GM12878 (cell line): Measurements from ENCODE around the gene TRANK1. TPM values are rescaled to one million over a fixed set of nuclear protein-coding genes. Genes with fewer than 3 reads are reported as not detected.
A peak's percentile ranks its signal among the peaks of the same experiment; 100 is the strongest.

Experiments
- ASH2L ChIP-seq: fragments of 300-600, 200-600 bp; sonication (generic); IDR thresholded peaks from 2 replicates; pipeline ENCODE4 v1.6.1; 2017; ENCODE audit warnings: low read depth, mild to moderate bottlenecking, borderline replicate concordance
- BRCA1 ChIP-seq: IDR thresholded peaks from 2 replicates; pipeline ENCODE4 v1.6.1; 2011; ENCODE audit warnings: low read depth, low read length, improper control_type of control experiment
- CBX3 ChIP-seq: fragments of 200-600 bp; sonication (generic); IDR thresholded peaks from 2 replicates; pipeline ENCODE4 v1.6.1; 2016; ENCODE audit warnings: low read depth, borderline replicate concordance
- CUX1 ChIP-seq: IDR thresholded peaks from 2 replicates; pipeline ENCODE4 v1.6.1; 2012; ENCODE audit warnings: improper control_type of control experiment, low read depth, low read length; ENCODE audit not compliant: insufficient replicate concordance
- EP300 ChIP-seq, 2 experiments: fragments of 150-350 bp in 1 of 2; IDR thresholded peaks; 2 replicates each; pipeline ENCODE4 v1.6.1; 2011 to 2012; ENCODE audit warnings: low read depth in 2 of 2, low read length in 2 of 2, borderline replicate concordance in 1 of 2, improper control_type of control experiment in 1 of 2, inconsistent platforms in 1 of 2; ENCODE audit not compliant: control insufficient read depth in 1 of 2
- ESRRA ChIP-seq: IDR thresholded peaks from 2 replicates; pipeline ENCODE4 v1.6.1; 2012; ENCODE audit warnings: mild to moderate bottlenecking, low read length, improper control_type of control experiment
- FOXM1 ChIP-seq: IDR thresholded peaks from 2 replicates; pipeline ENCODE4 v1.6.1; 2012; ENCODE audit warnings: low read depth, mild to moderate bottlenecking, inconsistent platforms, low read length, moderate library complexity
- GATAD2B ChIP-seq: fragments of 450-650 bp; conservative IDR thresholded peaks from 2 replicates; pipeline ENCODE4 v1.6.1; 2017; ENCODE audit warnings: low read depth, mild to moderate bottlenecking, moderate library complexity
- HCFC1 ChIP-seq: fragments of 150-350 bp; IDR thresholded peaks from 2 replicates; pipeline ENCODE4 v1.6.1; 2014; ENCODE audit warnings: low read length
- KLF5 ChIP-seq: fragments of 450-650 bp; IDR thresholded peaks from 2 replicates; pipeline ENCODE4 v1.6.1; 2014; ENCODE audit warnings: mild to moderate bottlenecking; ENCODE audit not compliant: partially characterized antibody
- MXI1 ChIP-seq: fragments of 150-350 bp; IDR thresholded peaks from 2 replicates; pipeline ENCODE4 v1.6.1; 2011; ENCODE audit warnings: low read depth, mild to moderate bottlenecking, inconsistent platforms, low read length, improper control_type of control experiment
- MYC ChIP-seq: IDR thresholded peaks from 2 replicates; pipeline ENCODE4 v1.6.1; 2011; ENCODE audit warnings: mild to moderate bottlenecking, low read length, moderate library complexity, inconsistent platforms; ENCODE audit not compliant: insufficient read depth, insufficient replicate concordance, insufficient read length, severe bottlenecking
- NBN ChIP-seq: fragments of 450-650 bp; IDR thresholded peaks from 2 replicates; pipeline ENCODE4 v1.6.1; 2016
- NFXL1 ChIP-seq: fragments of 450-650 bp; IDR thresholded peaks from 2 replicates; pipeline ENCODE4 v1.6.1; 2017; ENCODE audit warnings: antibody characterized with exemption, mild to moderate bottlenecking, borderline replicate concordance
- REST ChIP-seq: IDR thresholded peaks from 2 replicates; pipeline ENCODE4 v1.6.1; 2012; ENCODE audit warnings: mild to moderate bottlenecking, low read depth, low read length
- SIN3A ChIP-seq: IDR thresholded peaks from 2 replicates; pipeline ENCODE4 v1.6.1; 2012; ENCODE audit warnings: low read depth, low read length, improper control_type of control experiment
- SKIL ChIP-seq: fragments of 450-650 bp; IDR thresholded peaks from 2 replicates; pipeline ENCODE4 v1.6.1; 2017; ENCODE audit warnings: mild to moderate bottlenecking, low read depth, inconsistent platforms; ENCODE audit not compliant: poor library complexity, severe bottlenecking
- ZNF217 ChIP-seq: fragments of 450-650 bp; IDR thresholded peaks from 2 replicates; pipeline ENCODE4 v1.6.1; 2017; ENCODE audit warnings: antibody characterized with exemption, mild to moderate bottlenecking
- polyA plus RNA-seq, 11 experiments: library from polyadenylated mRNA; depleted of rRNA in 4 of 11; unstranded in 6 of 11; stranded (reverse) in 5 of 11; fragments of >200 nt; fragmentation: Nextera tagmentation in 4 of 11; fragmentation: Illumina TruSeq in 1 of 11; extraction: Ambion mirVana in 4 of 11; extraction: Trizol in 1 of 11; gene quantifications; 1 replicate in 1 of 11; 2 replicates in 10 of 11; pipeline versions ENCODE4 v1.2.1 to v1.2.3, GENCODE V29; 2011 to 2016; ENCODE audit warnings: inconsistent platforms in 2 of 11, missing spikeins in 2 of 11, low read depth in 1 of 11
- total RNA-seq, 4 experiments: library from RNA; depleted of rRNA in 3 of 4; stranded (reverse); fragments of >200 nt in 3 of 4; fragmentation: Illumina TruSeq in 1 of 4; extraction: Trizol in 1 of 4; gene quantifications; 2 replicates each; pipeline versions ENCODE4 v1.2.1 to v1.2.3, GENCODE V29; 2013 to 2021

The TRANK1 gene
- total and polyA plus RNA-seq, 10 of the 15 experiments (the other 5 are each of a cell fraction or from before 2014, with no cell fraction given), result 0.46 to 8.8 (median 1.1) TPM

- TF ChIP-seq SKIL, result no peak
- no peak for TF ChIP-seq ESRRA
- no peak for TF ChIP-seq NFXL1
- peak; percentile 53; the same call in 1 of the 2 replicates for TF ChIP-seq GATAD2B
- TF ChIP-seq MYC, result no peak
- peak; percentile 60 for TF ChIP-seq MXI1
- TF ChIP-seq HCFC1, result no peak; the same call in 1 of the 2 replicates
- 0 out of 4 replicates have a peak, but pooled peaks of 1 of the 2 experiments have one; percentile 27 for TF ChIP-seq EP300 (IDR thresholded peaks at IDR 0.05; ENCODE audit: borderline replicate concordance in 1 of 2, control insufficient read depth in 1 of 2, low read depth in 2 of 2, low read length in 2 of 2)
- TF ChIP-seq NBN, result peak; percentile 70; the same call in 1 of the 2 replicates
- no peak for TF ChIP-seq REST
- no peak for TF ChIP-seq FOXM1
- no peak for TF ChIP-seq CBX3
- no peak for TF ChIP-seq CUX1
- TF ChIP-seq BRCA1, result no peak
- TF ChIP-seq SIN3A, result no peak
- no peak for TF ChIP-seq ZNF217
- TF ChIP-seq KLF5, result no peak
- no peak for TF ChIP-seq ASH2L
These were observed 48.0 kb upstream of the TRANK1 start, which contains the start of gene EPM2AIP1 (continued) for GRCh38 chr3:36992806-36993325.
